Measurements from ENCODE around the gene MMP17.

DNA sequence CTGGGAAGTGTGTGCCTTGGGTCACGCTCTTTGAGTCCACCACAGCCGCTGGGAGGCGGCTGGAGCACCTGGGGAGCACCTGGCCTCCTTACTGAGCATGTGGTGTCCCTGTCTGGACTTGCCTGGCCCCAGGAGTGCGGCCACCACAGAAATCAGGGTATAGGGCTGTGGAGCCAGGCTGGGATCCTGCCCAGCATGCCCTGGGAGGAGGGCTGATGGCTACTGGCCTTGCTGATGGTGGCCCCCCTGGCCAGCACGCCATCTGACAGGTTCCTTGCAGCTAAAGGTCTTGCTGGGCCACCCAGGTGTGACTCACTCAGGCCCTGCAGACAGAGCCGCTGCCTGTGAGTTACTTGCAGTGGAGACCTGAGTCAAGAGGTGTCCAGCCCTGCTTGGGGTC is 72.2 kb downstream of the MMP17 start:
- TF ChIP-seq CTCF (IDR thresholded peaks at IDR 0.05; ENCODE audit: low read length) (no peak), EZH2 (IDR thresholded peaks at IDR 0.05; ENCODE audit: borderline replicate concordance, low read length) (no peak)

Measured in OCI-LY1 (cell line).